ENCODE measurements around the gene S100A16.
"Not testable (repeated sequence)": the region's sequence is repeated elsewhere in the genome, so short reads cannot be mapped to it uniquely, and the experiment has no call there.

S100A16 gene

DNA sequence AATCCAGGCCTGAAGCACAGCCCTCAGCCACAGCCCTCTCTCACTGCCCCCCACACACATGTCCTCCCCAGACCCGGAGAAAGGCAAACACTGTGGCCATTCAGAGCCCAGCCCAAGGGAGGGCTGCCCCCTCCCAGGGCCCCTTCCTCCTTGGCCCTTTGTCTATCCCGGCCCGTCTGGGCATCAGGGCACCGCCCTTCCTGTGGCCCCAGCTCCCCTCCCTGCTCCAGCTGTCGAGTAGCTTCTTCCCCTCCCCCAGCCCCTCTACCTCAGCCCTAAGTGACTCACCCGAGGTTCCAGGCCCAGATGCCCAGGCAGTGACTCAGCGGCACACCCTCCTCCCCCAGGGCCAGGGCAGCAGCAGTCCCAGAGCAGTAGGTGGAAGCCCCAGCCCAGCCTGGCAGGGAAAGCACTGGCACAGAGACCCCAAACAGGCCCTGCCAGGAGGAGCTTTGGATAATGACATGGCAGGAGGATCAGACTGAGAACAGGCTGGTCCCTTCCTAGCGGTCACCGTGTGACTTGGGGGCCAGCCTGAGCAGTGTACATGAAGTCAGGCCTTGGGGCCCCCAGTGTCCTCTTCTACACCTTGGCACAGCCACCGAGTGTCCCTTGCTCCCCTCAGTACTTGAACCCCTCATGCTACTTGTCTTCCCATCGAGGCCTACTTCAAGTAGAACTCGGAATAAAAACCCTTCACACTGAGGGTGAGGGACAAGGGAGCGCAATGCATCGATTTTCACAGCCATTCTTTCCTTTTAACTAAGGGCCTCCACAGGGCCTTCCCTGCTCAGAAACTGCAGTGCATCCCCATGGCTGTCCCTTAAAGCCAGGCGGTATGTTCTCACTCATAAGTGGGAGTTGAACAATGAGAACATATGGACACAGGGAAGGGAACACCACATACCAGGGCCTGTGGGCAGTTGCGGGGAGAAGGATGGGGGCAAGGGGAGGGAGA, 46.2 kb downstream of the S100A16 start:
- in situ Hi-C loops (cut with MboI; ENCODE audit: low sequenced_read_pairs), result no loop called here

DNA sequence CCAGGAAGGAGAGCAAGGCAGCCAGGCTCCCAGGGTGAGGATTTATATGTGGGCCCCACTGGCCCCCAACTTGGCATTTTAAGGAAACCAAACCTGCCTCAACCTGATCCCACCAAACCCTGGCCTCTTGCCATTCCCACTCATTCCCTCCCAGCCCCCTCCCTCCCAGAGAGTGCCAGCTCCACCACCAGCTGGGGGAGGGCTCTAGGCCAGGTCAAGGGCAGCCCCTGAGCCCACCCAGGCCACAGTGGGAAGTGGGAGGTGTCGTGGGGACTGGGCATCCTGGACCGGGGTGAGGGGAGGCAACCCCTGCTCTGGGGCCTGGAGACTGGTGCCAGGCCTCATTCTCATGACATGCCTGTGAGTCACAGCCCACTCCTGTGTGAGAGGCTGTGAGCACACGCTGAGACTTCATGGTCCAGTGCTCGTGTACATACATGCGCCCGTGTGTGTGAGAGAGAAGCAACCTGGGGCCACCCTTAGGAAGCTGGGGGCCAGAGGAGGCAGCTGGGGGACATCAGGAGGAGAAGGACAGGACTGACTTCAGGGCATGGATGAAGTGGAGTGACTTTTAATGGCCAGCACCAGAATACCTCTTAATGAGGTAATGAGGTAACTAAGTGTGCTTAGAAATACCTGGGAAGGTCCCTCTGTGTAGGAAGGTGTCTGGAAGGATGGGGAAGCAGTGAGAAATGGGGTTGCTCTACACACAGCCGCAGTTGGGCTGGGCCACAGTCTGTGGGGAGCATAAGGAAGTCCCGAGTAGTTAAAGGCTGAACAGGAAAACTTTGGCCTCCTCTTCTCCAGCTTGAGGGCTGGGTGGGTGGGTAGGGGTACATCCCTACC, 47.2 kb downstream of the S100A16 start, which contains the start of gene S100A2:
TSS of gene S100A2 (minus strand) at position 316 of the 846 bp plus-strand sequence. CDS start 1,967 bp downstream, outside the sequence.
- in situ Hi-C loops (cut with MboI; ENCODE audit: low sequenced_read_pairs), result no loop called here

DNA sequence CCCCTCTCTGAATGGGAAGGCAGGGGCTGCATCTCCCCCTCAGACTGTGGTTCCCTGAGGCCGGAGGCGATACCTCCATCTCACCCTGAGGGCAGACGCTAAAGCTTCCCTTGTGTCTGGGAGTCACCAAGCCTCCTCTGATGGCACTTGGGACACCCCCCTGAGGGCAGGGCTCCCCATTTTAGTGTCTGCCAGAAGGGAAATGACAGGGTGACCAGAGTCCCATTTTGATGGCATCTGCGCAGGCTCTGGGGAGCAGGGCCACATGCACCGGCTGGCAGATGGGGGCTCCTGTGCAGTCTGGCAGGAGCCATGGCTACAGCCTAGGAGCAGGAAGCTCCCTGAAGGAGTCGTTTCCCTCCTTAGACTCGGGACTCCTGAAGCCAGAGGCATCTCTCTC, 48.9 kb downstream of the S100A16 start:
- in situ Hi-C loops (cut with MboI; ENCODE audit: low sequenced_read_pairs), result no loop called here

DNA sequence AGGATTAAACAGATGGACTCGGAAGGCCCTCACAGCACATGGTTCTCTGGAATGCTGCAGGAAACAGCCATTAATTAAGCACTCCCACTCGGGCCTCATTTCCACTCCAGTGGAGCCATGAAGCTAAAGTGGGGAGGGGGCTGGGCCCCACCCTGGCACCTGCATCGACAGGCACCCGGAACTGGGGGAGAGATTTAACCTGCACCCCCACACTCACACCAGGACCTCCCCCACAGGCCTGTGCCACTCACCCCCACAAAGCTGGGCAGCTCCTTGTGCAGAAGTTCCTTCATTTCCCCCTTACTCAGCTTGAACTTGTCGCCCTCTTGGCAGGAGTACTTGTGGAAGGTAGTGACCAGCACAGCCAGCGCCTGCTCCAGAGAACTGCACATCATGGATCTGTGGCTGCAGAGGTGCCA, 49.4 kb downstream of the S100A16 start:
- in situ Hi-C loops (cut with MboI; ENCODE audit: low sequenced_read_pairs), result no loop called here

DNA sequence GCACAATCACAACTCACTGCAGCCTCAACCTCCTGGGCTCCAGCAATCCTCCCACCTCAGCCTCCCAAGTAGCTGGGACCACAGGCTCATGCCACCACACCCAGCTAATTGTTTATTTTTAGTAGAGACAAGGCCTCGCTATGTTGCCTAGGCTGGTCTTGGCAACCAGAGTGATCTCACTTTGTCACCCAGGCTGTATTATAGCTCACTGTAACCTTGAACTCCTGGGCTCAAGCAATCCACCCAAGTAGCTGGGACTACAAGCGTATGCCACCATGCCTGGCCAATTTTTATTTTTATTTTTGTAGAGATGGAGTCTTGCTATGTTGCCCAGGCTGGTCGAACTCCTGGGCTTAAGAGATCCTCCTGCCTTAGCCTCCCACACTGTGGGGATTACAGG, 50.9 kb downstream of the S100A16 start:
- in situ Hi-C loops (cut with MboI; ENCODE audit: low sequenced_read_pairs), result not testable (repeated sequence)

DNA sequence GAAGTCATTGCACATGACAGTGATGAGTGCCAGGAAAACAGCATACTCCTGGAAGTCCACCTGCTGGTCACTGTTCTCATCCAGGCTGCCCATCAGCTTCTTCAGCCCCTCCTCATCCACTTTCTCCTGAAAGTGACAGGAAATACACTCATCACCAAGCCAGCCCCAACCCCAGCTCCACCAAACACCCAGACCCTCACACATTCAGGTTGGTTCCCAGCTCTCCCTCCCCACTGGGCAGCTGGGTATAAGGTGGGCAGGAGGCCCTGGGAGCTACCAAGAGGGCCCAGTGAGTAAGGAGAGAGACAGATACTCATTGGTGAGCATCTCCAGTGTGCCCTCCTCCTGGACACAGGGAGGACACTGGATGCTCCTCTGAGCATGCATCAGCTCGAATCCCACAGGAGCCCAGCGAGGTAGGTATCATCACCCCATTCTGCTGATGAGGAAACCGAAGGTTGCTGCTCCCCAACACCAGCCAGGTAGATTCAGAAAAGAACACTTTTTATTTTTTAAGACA, 51.4 kb downstream of the S100A16 start:
- in situ Hi-C loops (cut with MboI; ENCODE audit: low sequenced_read_pairs), result no loop called here

DNA sequence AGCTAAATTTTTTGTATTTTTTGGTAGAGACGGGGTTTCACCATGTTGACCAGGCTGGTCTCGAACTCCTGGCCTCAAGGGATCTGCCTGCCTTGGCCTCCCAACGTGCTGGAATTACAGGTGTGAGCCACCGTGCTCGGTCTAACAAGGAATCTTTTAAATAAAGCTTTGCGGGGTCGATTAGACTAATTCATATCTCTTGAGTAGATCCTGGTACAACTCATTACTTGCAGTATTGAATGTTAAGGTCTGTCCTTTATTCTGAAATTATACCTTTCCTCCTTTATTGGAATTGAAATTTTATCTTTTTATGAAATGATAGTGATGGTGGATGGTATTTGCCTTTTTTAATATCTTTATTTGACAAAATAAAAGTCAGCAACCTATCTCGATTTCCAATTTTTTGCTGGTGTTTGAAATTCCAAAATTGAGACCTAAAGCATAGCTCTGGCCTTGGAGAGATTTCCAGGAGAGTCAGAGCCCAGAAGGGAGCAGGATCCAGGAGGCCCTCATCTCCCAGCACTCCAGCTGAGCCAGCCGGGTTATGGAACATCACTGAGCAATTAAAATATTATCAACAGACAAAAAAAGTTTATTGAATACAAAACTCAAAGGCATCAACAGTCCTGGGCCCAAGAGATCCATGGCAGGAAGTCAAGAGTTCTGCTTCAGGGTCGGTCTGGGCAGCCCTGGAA, 52.0 kb downstream of the S100A16 start:
- in situ Hi-C loops (cut with MboI; ENCODE audit: low sequenced_read_pairs), result no loop called here

DNA sequence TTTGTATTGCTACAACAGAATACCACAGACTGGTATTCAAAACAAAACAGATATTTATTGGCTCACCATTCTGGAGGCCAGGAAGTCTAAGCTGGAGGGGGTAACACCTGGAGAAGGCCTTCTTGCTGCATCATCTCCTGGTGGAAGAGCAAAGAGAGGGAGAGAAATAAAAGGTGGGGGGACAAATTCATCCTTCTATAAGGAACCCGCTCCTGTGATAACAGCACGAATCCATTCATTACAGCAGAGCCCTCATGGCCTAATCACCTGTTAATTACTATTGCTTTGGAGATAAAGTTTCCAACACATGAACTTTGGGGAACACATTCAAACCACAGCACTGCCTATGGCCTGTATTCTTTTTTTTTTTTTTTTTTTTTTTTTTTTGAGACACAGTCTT, 52.7 kb downstream of the S100A16 start:
- in situ Hi-C loops (cut with MboI; ENCODE audit: low sequenced_read_pairs), result no loop called here

DNA sequence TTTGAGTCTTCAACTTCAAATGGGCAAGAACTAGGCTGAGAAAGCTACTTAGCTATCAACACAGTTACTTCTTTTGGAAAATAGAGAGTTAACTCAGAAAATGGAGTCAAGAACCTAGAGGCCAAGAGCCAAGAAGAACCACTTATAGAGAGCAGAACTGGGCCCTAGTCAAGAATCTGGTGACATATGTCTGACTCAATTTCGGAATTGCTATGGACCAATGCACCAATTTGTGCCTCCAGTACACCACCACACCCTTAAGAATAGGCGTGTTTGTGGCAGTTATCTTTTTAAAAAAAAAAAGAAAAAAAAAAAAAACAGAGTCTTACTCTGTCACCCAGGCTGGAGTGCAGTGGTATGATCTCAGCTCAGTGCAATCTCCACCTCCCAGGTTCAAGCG, 55.1 kb downstream of the S100A16 start:
- in situ Hi-C loops (cut with MboI; ENCODE audit: low sequenced_read_pairs), result no loop called here
